Endodermal cell (in vitro differentiated cells): ENCODE measurements around the gene CENATAC. TPM values are rescaled to one million over a fixed set of nuclear protein-coding genes. Genes with fewer than 3 reads are reported as not detected.

ENCODE experiments used
- DNase-seq: peaks from one replicate; pipeline ENCODE4 v3.0.0-alpha.2; 2017
- H3K27ac ChIP-seq: 2 replicates; pipeline ENCODE4 v1.5.1; 2013; ENCODE audit warnings: mild to moderate bottlenecking, low read depth, low read length, moderate library complexity
- H3K27me3 ChIP-seq: 2 replicates; pipeline ENCODE4 v1.6.1; 2013; ENCODE audit warnings: mild to moderate bottlenecking, low read length, moderate library complexity; ENCODE audit not compliant: insufficient read depth, control insufficient read depth, poor library complexity, severe bottlenecking
- H3K36me3 ChIP-seq: 2 replicates; pipeline ENCODE4 v1.7.0; 2013; ENCODE audit warnings: mild to moderate bottlenecking, low read length, moderate library complexity; ENCODE audit not compliant: control insufficient read depth, insufficient read depth
- H3K4me1 ChIP-seq: one replicate; pipeline ENCODE4 v1.7.0; 2013; ENCODE audit warnings: low read length; ENCODE audit not compliant: control insufficient read depth, insufficient read depth
- H3K4me3 ChIP-seq: 2 replicates; pipeline ENCODE4 v1.5.1; 2013; ENCODE audit warnings: mild to moderate bottlenecking, low read length, moderate library complexity
- H3K9ac ChIP-seq: 2 replicates; pipeline ENCODE4 v1.6.1; 2013; ENCODE audit warnings: mild to moderate bottlenecking, low read length, moderate library complexity; ENCODE audit not compliant: poor library complexity, severe bottlenecking; ENCODE audit errors: extremely low read depth
- H3K9me3 ChIP-seq: 2 replicates; pipeline ENCODE4 v1.6.1; 2013; ENCODE audit warnings: mild to moderate bottlenecking, low read length, moderate library complexity; ENCODE audit not compliant: control insufficient read depth
- H3K27ac Mint-ChIP-seq: 2 replicates; pipeline ENCODE4 v1.8.0; 2020; ENCODE audit warnings: mixed read lengths
- H3K27me3 Mint-ChIP-seq: 2 replicates; pipeline ENCODE4 v1.8.0; 2021; ENCODE audit warnings: mild to moderate bottlenecking, mixed read lengths; ENCODE audit not compliant: insufficient read depth
- H3K36me3 Mint-ChIP-seq: 2 replicates; pipeline ENCODE4 v1.8.0; 2020; ENCODE audit warnings: low read depth, mixed read lengths
- H3K4me1 Mint-ChIP-seq: 2 replicates; pipeline ENCODE4 v1.8.0; 2020; ENCODE audit warnings: mixed read lengths
- H3K4me3 Mint-ChIP-seq: 2 replicates; pipeline ENCODE4 v1.8.0; 2020; ENCODE audit warnings: mild to moderate bottlenecking, moderate library complexity, mixed read lengths
- H3K9me3 Mint-ChIP-seq: 2 replicates; pipeline ENCODE4 v1.8.0; 2020; ENCODE audit warnings: mild to moderate bottlenecking, mixed read lengths
- CTCF ChIP-seq: fragments of 200-600 bp; sonication (generic); conservative IDR thresholded peaks from 2 replicates; pipeline ENCODE4 v1.5.0; 2021; ENCODE audit warnings: antibody characterized with exemption, mild to moderate bottlenecking
- WGBS, 2 experiments: methylation state at CpG; one replicate each; pipeline versions ENCODE4 v1.1.5 to v1.1.7; 2013; ENCODE audit warnings: missing lambda C conversion rate in 2 of 2, mixed read lengths in 1 of 2; ENCODE audit not compliant: insufficient coverage in 1 of 2, insufficient read length in 1 of 2; 5-methylcytosine and 5-hydroxymethylcytosine counted together
- total RNA-seq, 2 donors: library from RNA; stranded (reverse); fragmentation: NEBNext Ultra II Directional in 1 of 2; extraction: Animal tissue kit (Norgen Biotek cat#: 25700) in 1 of 2; gene quantifications; 2 replicates in 1 of 2; 3 replicates in 1 of 2; pipeline ENCODE4 v1.2.1, GENCODE V29; 2021

The CENATAC gene
- total RNA-seq, 2 donors from 2014 or later = 38.7 to 43.3 TPM

- Histone ChIP-seq H3K9me3 (no peaks in the 10 kb centered on the region), H3K27ac (no peak overlapping the region), H3K27me3 (no peaks in the 10 kb centered on the region), H3K9ac (no peak overlapping the region), H3K4me3 (no peak overlapping the region), H3K36me3 (peaks cover 32% of the 10 kb centered on the region), H3K4me1 (peaks cover 4% of the 10 kb centered on the region)
- Mint-ChIP-seq H3K9me3 (no peaks in the 10 kb centered on the region), H3K27me3 (no peaks in the 10 kb centered on the region), H3K27ac (no peak overlapping the region), H3K4me1 (peaks cover 23% of the 10 kb centered on the region), H3K36me3 (peaks cover 26% of the 10 kb centered on the region), H3K4me3 (no peak overlapping the region)
- DNase-seq = no peak
- no peak for TF ChIP-seq CTCF
- 88 to 93% methylated on average over 3 of the region's 4 CpGs for WGBS, 2 experiments
Measured at GRCh38 chr11:119041821-119042514, 44.0 kb downstream of the CENATAC start.

DNA sequence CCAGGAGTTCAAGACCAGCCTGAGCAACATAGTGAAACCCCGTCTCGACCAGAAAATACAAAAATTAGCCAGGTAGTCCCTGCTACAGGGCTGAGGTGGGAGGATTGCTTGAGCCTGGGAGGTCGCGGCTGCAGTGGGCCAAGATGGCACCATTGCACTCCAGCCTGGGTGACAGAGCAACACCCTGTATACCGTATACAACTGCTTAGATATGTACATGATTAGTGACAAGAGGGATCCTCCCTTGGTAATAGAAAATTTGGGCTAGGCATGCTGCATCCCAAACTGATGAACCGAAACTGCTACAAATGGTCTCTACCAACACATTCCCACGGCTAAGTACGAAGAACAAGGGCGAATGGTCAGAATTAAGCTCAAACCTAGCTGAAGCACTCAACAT is 45.0 kb downstream of the CENATAC start:
- no peak for DNase-seq

GRCh38 chr11:119044708-119045107 is 46.8 kb downstream of the CENATAC start:
- 87 to 91% methylated on average over 3 to 6 of the region's 6 CpGs for WGBS, 2 experiments
- Mint-ChIP-seq H3K4me3 (no peak overlapping the region), H3K4me1 (peaks cover 13% of the 10 kb centered on the region), H3K9me3 (no peaks in the 10 kb centered on the region), H3K27me3 (no peaks in the 10 kb centered on the region), H3K36me3 (peaks cover 51% of the 10 kb centered on the region), H3K27ac (no peak overlapping the region)
- Histone ChIP-seq H3K27ac (no peak overlapping the region), H3K4me3 (no peak overlapping the region), H3K9me3 (no peaks in the 10 kb centered on the region), H3K4me1 (no peaks in the 10 kb centered on the region), H3K9ac (no peak overlapping the region), H3K36me3 (peaks cover 60% of the 10 kb centered on the region), H3K27me3 (no peaks in the 10 kb centered on the region)
- peak; percentile 69 for DNase-seq
- TF ChIP-seq CTCF = peak; percentile 66

More for the DNA sequence above, 45.0 kb downstream of the CENATAC start:
- no peaks in the 10 kb centered on the region for H3K9me3 ChIP-seq
- peaks cover 4% of the 10 kb centered on the region for H3K4me1 ChIP-seq
- WGBS, 2 experiments = 85 to 91% methylated on average over 9 of the region's 9 CpGs
- H3K27ac ChIP-seq = no peak overlapping the region
- Mint-ChIP-seq H3K4me1 (peaks cover 23% of the 10 kb centered on the region), H3K36me3 (peaks cover 34% of the 10 kb centered on the region), H3K27me3 (no peaks in the 10 kb centered on the region), H3K9me3 (no peaks in the 10 kb centered on the region), H3K4me3 (no peak overlapping the region), H3K27ac (no peak overlapping the region)
- peaks cover 42% of the 10 kb centered on the region for H3K36me3 ChIP-seq
- H3K27me3 ChIP-seq = no peaks in the 10 kb centered on the region
- H3K9ac ChIP-seq = no peak overlapping the region
- H3K4me3 ChIP-seq = no peak overlapping the region
- no peak for TF ChIP-seq CTCF
